ENCODE measurements around the gene CCR6.

The CCR6 gene

GRCh38 chr6:167119670-167120582 lies 3.0 kb upstream of the CCR6 start:
- peak; percentile 66 for TF ChIP-seq CTCF (IDR thresholded peaks at IDR 0.05; ENCODE audit: borderline replicate concordance, insufficient read depth, low read depth, low read length)

GRCh38 chr6:167120583-167120903 lies 2.4 kb upstream of the CCR6 start:
- no peak for TF ChIP-seq CTCF (IDR thresholded peaks at IDR 0.05; ENCODE audit: borderline replicate concordance, insufficient read depth, low read depth, low read length)
- H3K4me3 ChIP-seq (ENCODE audit: low read depth, low read length), result no peak overlapping the region

More at GRCh38 chr6:167119670-167120582, 3.0 kb upstream of the CCR6 start:
- H3K4me3 ChIP-seq (ENCODE audit: low read depth, low read length), result no peak overlapping the region

GRCh38 chr6:167121335-167121841 lies 1.5 kb upstream of the CCR6 start:
- no peak for TF ChIP-seq CTCF (IDR thresholded peaks at IDR 0.05; ENCODE audit: borderline replicate concordance, insufficient read depth, low read depth, low read length)
- H3K4me3 ChIP-seq (ENCODE audit: low read depth, low read length), result no peak overlapping the region

- peak overlapping the region; percentile 2 for H3K4me3 ChIP-seq (ENCODE audit: low read depth, low read length)
- no peak for TF ChIP-seq CTCF (IDR thresholded peaks at IDR 0.05; ENCODE audit: borderline replicate concordance, insufficient read depth, low read depth, low read length)
These were observed 662 bp upstream of the CCR6 start for GRCh38 chr6:167122041-167122826.

GRCh38 chr6:167124753-167125152 lies 1.9 kb downstream of the CCR6 start:
- no peak for TF ChIP-seq CTCF (IDR thresholded peaks at IDR 0.05; ENCODE audit: borderline replicate concordance, insufficient read depth, low read depth, low read length)
- no peak overlapping the region for H3K4me3 ChIP-seq (ENCODE audit: low read depth, low read length)

GRCh38 chr6:167125410-167125809 lies 2.5 kb downstream of the CCR6 start:
- no peak for TF ChIP-seq CTCF (IDR thresholded peaks at IDR 0.05; ENCODE audit: borderline replicate concordance, insufficient read depth, low read depth, low read length)
- H3K4me3 ChIP-seq (ENCODE audit: low read depth, low read length), result no peak overlapping the region

Data from GM12875 (cell line).